Measurements from ENCODE around the gene SLC23A1.

- TF ChIP-seq POLR2A (IDR thresholded peaks at IDR 0.05): no peak
- TF ChIP-seq CTCF (IDR thresholded peaks at IDR 0.05): peak; percentile 21 to 24 (median 22)
These were observed 9.8 kb upstream of the SLC23A1 start for GRCh38 chr5:139392678-139393496.

Data from testis (tissue), 2 donors.